Neural progenitor cell (in vitro differentiated cells): ENCODE results near the gene ZNF518A.

Experiments used
- CTCF ChIP-seq: fragments of 200-600 bp; sonication (generic); IDR thresholded peaks from 2 replicates; pipeline ENCODE4 v1.5.1; 2017; ENCODE audit warnings: antibody characterized with exemption, mild to moderate bottlenecking
- EZH2phosphoT487 ChIP-seq: fragments of 200-600 bp; sonication (generic); IDR thresholded peaks from 2 replicates; pipeline ENCODE4 v1.6.1; 2017; ENCODE audit warnings: antibody characterized with exemption

GRCh38 chr10:96130326-96130995, 364 bp downstream of the ZNF518A start:
- TF ChIP-seq CTCF (peak; percentile 8), EZH2phosphoT487 (peak; percentile 36)
